H9 (cell line): Measurements from ENCODE around the gene DLX5. TPM values are rescaled to one million over a fixed set of nuclear protein-coding genes. Genes with fewer than 3 reads are reported as not detected.

ENCODE experiments used
- DNase-seq: peaks from one replicate; pipeline ENCODE4 v3.0.0-alpha.2; 2017
- H2AFZ ChIP-seq: one replicate; pipeline ENCODE4 v1.6.1; 2013; ENCODE audit warnings: mild to moderate bottlenecking, low read length, control low read depth, moderate library complexity
- H2AK5ac ChIP-seq: 2 replicates; pipeline ENCODE4 v1.6.1; 2013; ENCODE audit warnings: low read length, control low read depth, mixed read lengths; ENCODE audit not compliant: insufficient read length
- H2BK120ac ChIP-seq: one replicate; pipeline ENCODE4 v1.6.1; 2013; ENCODE audit warnings: low read depth, mild to moderate bottlenecking, low read length, control low read depth, inconsistent platforms; ENCODE audit not compliant: poor library complexity, severe bottlenecking
- H2BK12ac ChIP-seq: 2 replicates; pipeline ENCODE4 v1.6.1; 2013; ENCODE audit warnings: low read length, control low read depth, mixed read lengths, low read depth; ENCODE audit not compliant: insufficient read length
- H2BK15ac ChIP-seq: 2 replicates; pipeline ENCODE4 v1.6.1; 2013; ENCODE audit warnings: low read depth, low read length, control low read depth
- H2BK20ac ChIP-seq: one replicate; pipeline ENCODE4 v1.6.1; 2013; ENCODE audit warnings: low read depth, mild to moderate bottlenecking, low read length, control low read depth, inconsistent platforms; ENCODE audit not compliant: poor library complexity, severe bottlenecking
- H2BK5ac ChIP-seq: 2 replicates; pipeline ENCODE4 v1.6.1; 2013; ENCODE audit warnings: low read length, control low read depth, mixed read lengths; ENCODE audit not compliant: insufficient read length
- H3K14ac ChIP-seq: 2 replicates; pipeline ENCODE4 v1.6.1; 2013; ENCODE audit warnings: low read length, control low read depth; ENCODE audit not compliant: insufficient read depth
- H3K18ac ChIP-seq: 2 replicates; pipeline ENCODE4 v1.6.1; 2013; ENCODE audit warnings: low read depth, mild to moderate bottlenecking, mixed read lengths, low read length, control low read depth; ENCODE audit not compliant: insufficient read length
- H3K23ac ChIP-seq: 2 replicates; pipeline ENCODE4 v1.6.1; 2013; ENCODE audit warnings: low read length, control low read depth, mixed read lengths, low read depth; ENCODE audit not compliant: insufficient read length
- H3K23me2 ChIP-seq: 2 replicates; pipeline ENCODE4 v1.6.1; 2013; ENCODE audit warnings: low read depth, mild to moderate bottlenecking, mixed read lengths, low read length, control low read depth; ENCODE audit not compliant: insufficient read length, poor library complexity, severe bottlenecking
- H3K27ac ChIP-seq: 2 replicates; pipeline ENCODE4 v1.5.1; 2013; ENCODE audit warnings: low read length, control low read depth, mixed read lengths, low read depth; ENCODE audit not compliant: insufficient read length
- H3K27me3 ChIP-seq: 2 replicates; pipeline ENCODE4 v1.6.1; 2013; ENCODE audit warnings: low read length, control low read depth, inconsistent platforms; ENCODE audit not compliant: insufficient read depth
- H3K4ac ChIP-seq: 2 replicates; pipeline ENCODE4 v1.6.1; 2013; ENCODE audit warnings: low read depth, mild to moderate bottlenecking, control low read depth, inconsistent platforms, low read length, moderate library complexity
- H3K4me1 ChIP-seq: 2 replicates; pipeline ENCODE4 v1.6.1; 2013; ENCODE audit warnings: low read length, control low read depth, inconsistent platforms; ENCODE audit not compliant: insufficient read depth
- H3K4me2 ChIP-seq: 2 replicates; pipeline ENCODE4 v1.6.1; 2013; ENCODE audit warnings: low read length, control low read depth, mixed read lengths; ENCODE audit not compliant: insufficient read length, insufficient read depth
- H3K56ac ChIP-seq: 2 replicates; pipeline ENCODE4 v1.6.1; 2013; ENCODE audit warnings: low read depth, mild to moderate bottlenecking, mixed read lengths, low read length, control low read depth; ENCODE audit not compliant: insufficient read length
- H3K79me1 ChIP-seq: 2 replicates; pipeline ENCODE4 v1.6.1; 2013; ENCODE audit warnings: low read depth, mild to moderate bottlenecking, moderate library complexity, low read length, control low read depth, inconsistent platforms; ENCODE audit not compliant: insufficient read depth, poor library complexity, severe bottlenecking
- H3K79me2 ChIP-seq: 2 replicates; pipeline ENCODE4 v1.6.1; 2013; ENCODE audit warnings: low read length, control low read depth, inconsistent platforms; ENCODE audit not compliant: insufficient read depth
- H3K9ac ChIP-seq: 2 replicates; pipeline ENCODE4 v1.6.1; 2013; ENCODE audit warnings: low read length, control low read depth, mixed read lengths; ENCODE audit not compliant: insufficient read length; ENCODE audit errors: extremely low read depth
- H3K9me3 ChIP-seq: one replicate; pipeline ENCODE4 v1.6.1; 2013; ENCODE audit warnings: low read depth, low read length, inconsistent platforms; ENCODE audit not compliant: control insufficient read depth
- H3T11ph ChIP-seq: one replicate; pipeline ENCODE4 v1.6.1; 2013; ENCODE audit warnings: mild to moderate bottlenecking, low read length, control low read depth, inconsistent platforms
- H4K20me1 ChIP-seq: one replicate; pipeline ENCODE4 v1.6.1; 2013; ENCODE audit not compliant: control insufficient read depth, insufficient read length, insufficient read depth
- H4K5ac ChIP-seq: 2 replicates; pipeline ENCODE4 v1.6.1; 2013; ENCODE audit warnings: low read depth, mild to moderate bottlenecking, mixed read lengths, low read length, control low read depth; ENCODE audit not compliant: insufficient read length
- H4K8ac ChIP-seq: replicated peaks from 2 replicates; pipeline ENCODE4 v1.6.1; 2013; ENCODE audit warnings: low read length, control low read depth, mixed read lengths, low read depth; ENCODE audit not compliant: insufficient read length
- H4K91ac ChIP-seq: 2 replicates; pipeline ENCODE4 v1.6.1; 2013; ENCODE audit warnings: low read depth, mild to moderate bottlenecking, moderate library complexity, mixed read lengths, low read length, control low read depth; ENCODE audit not compliant: insufficient read length
- H3K27ac Mint-ChIP-seq, 3 experiments: 2 replicates in 2 of 3; 3 replicates in 1 of 3; pipeline ENCODE4 v1.8.0; 2020 to 2021; ENCODE audit warnings: mixed read lengths in 3 of 3, mild to moderate bottlenecking in 1 of 3, moderate library complexity in 1 of 3
- H3K27me3 Mint-ChIP-seq: 2 replicates; pipeline ENCODE4 v1.8.0; 2021; ENCODE audit warnings: low read depth, mild to moderate bottlenecking, moderate library complexity, mixed read lengths
- H3K36me3 Mint-ChIP-seq, 3 experiments: 2 replicates in 2 of 3; 3 replicates in 1 of 3; pipeline ENCODE4 v1.8.0; 2020 to 2021; ENCODE audit warnings: low read depth in 3 of 3, mixed read lengths in 3 of 3; ENCODE audit not compliant: insufficient read depth in 1 of 3
- H3K4me1 Mint-ChIP-seq, 2 experiments: 2 replicates each; pipeline ENCODE4 v1.8.0; 2020; ENCODE audit warnings: mixed read lengths in 2 of 2
- H3K4me3 Mint-ChIP-seq, 2 experiments: 2 replicates in 1 of 2; 3 replicates in 1 of 2; pipeline ENCODE4 v1.8.0; 2020 to 2021; ENCODE audit warnings: mild to moderate bottlenecking in 2 of 2, mixed read lengths in 2 of 2, moderate library complexity in 1 of 2
- H3K9me3 Mint-ChIP-seq, 2 experiments: 2 replicates in 1 of 2; 3 replicates in 1 of 2; pipeline ENCODE4 v1.8.0; 2020; ENCODE audit warnings: mild to moderate bottlenecking in 2 of 2, mixed read lengths in 2 of 2, moderate library complexity in 1 of 2
- CTCF ChIP-seq: fragments of 200-600 bp; sonication (generic); conservative IDR thresholded peaks from 3 replicates; pipeline ENCODE4 v1.8.0; 2021; ENCODE audit warnings: antibody characterized with exemption, mild to moderate bottlenecking
- WGBS: extraction: QIAGEN DNeasy Blood & Tissue Kit; methylation state at CpG from one replicate; pipeline ENCODE4 v1.1.7; 2013; ENCODE audit warnings: missing lambda C conversion rate, low lambda C conversion rate, mixed read lengths; ENCODE audit not compliant: insufficient read length; ENCODE audit errors: extremely low coverage; 5-methylcytosine and 5-hydroxymethylcytosine counted together
- total RNA-seq: library from RNA; stranded (reverse); gene quantifications from 2 replicates; pipeline ENCODE4 v1.2.1, GENCODE V29; 2021

DLX5 gene
- total RNA-seq, 1 experiment from 2014 or later, result 0.22 TPM

- Histone ChIP-seq H3K4me1 (0 out of 2 replicates have a peak, but pooled peaks cover 2% of the 10 kb centered on the region), H3K4ac (no peak overlapping the region), H3K27ac (no peak overlapping the region), H2BK12ac (no peak overlapping the region), H4K20me1 (no peaks in the 10 kb centered on the region), H2BK5ac (no peak overlapping the region), H3K23me2 (peaks cover 13% of the 10 kb centered on the region), H3K23ac (no peak overlapping the region), H3K79me2 (no peaks in the 10 kb centered on the region), H3K27me3 (peaks cover 50% of the 10 kb centered on the region), H2AK5ac (no peak overlapping the region), H2BK20ac (no peak overlapping the region), H3K14ac (no peak overlapping the region; the same call in 1 of the 2 replicates), H2BK15ac (no peak overlapping the region), H4K91ac (no peak overlapping the region), H3K79me1 (no peaks in the 10 kb centered on the region), H3K9ac (no peak overlapping the region), H3K4me2 (peak overlapping the region; percentile 58), H2AFZ (no peak overlapping the region), H3K56ac (no peak overlapping the region), H3T11ph (no peak overlapping the region), H4K8ac (no peak overlapping the region), H3K18ac (no peak overlapping the region), H2BK120ac (no peak overlapping the region), H4K5ac (no peak overlapping the region), H3K9me3 (no peaks in the 10 kb centered on the region)
- H3K27me3 Mint-ChIP-seq, result peaks cover 96% of the 10 kb centered on the region
- H3K4me3 Mint-ChIP-seq, result peak overlapping the region; percentile 51 to 82
- no peaks in the 10 kb centered on the region; a peak in 1 of 7 replicates for H3K36me3 Mint-ChIP-seq
- peaks cover 0 to 5% of the 10 kb centered on the region in 2 experiments; a peak in 3 of 5 replicates for H3K9me3 Mint-ChIP-seq
- H3K27ac Mint-ChIP-seq, result no peak overlapping the region
- DNase-seq, result peak; percentile 77
- H3K4me1 Mint-ChIP-seq, result peaks cover 45 to 49% of the 10 kb centered on the region in 2 experiments
- TF ChIP-seq CTCF, result peak; percentile 94
- WGBS, result no CpG with 5 or more reads among the region's 23 CpGs
These were observed 3.0 kb upstream of the DLX5 start for GRCh38 chr7:97027427-97028234.
